ENCODE results near the gene TXNDC17. TPM values are rescaled to one million over a fixed set of nuclear protein-coding genes. Genes with fewer than 3 reads are reported as not detected.

TXNDC17 gene
- total and polyA plus RNA-seq, 2 of the 4 experiments (the other 2 are of a cell fraction), result 45.0 to 494 TPM

- TF ChIP-seq, protein P1, sequence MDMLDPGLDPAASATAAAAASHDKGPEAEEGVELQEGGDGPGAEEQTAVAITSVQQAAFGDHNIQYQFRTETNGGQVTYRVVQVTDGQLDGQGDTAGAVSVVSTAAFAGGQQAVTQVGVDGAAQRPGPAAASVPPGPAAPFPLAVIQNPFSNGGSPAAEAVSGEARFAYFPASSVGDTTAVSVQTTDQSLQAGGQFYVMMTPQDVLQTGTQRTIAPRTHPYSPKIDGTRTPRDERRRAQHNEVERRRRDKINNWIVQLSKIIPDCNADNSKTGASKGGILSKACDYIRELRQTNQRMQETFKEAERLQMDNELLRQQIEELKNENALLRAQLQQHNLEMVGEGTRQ (IDR thresholded peaks at IDR 0.05; ENCODE audit: low read depth, low read length), result no peak
- TF ChIP-seq BHLHE40 (IDR thresholded peaks at IDR 0.05; ENCODE audit: low read depth, low read length), result no peak
- TF ChIP-seq, protein P2, sequence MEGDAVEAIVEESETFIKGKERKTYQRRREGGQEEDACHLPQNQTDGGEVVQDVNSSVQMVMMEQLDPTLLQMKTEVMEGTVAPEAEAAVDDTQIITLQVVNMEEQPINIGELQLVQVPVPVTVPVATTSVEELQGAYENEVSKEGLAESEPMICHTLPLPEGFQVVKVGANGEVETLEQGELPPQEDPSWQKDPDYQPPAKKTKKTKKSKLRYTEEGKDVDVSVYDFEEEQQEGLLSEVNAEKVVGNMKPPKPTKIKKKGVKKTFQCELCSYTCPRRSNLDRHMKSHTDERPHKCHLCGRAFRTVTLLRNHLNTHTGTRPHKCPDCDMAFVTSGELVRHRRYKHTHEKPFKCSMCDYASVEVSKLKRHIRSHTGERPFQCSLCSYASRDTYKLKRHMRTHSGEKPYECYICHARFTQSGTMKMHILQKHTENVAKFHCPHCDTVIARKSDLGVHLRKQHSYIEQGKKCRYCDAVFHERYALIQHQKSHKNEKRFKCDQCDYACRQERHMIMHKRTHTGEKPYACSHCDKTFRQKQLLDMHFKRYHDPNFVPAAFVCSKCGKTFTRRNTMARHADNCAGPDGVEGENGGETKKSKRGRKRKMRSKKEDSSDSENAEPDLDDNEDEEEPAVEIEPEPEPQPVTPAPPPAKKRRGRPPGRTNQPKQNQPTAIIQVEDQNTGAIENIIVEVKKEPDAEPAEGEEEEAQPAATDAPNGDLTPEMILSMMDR (conservative IDR thresholded peaks at IDR 0.05; ENCODE audit: low read depth, low read length), result no peak
- TF ChIP-seq MXI1 (IDR thresholded peaks at IDR 0.05; ENCODE audit: borderline replicate concordance, low read depth, low read length), result no peak
- no peak for TF ChIP-seq MAFK (IDR thresholded peaks at IDR 0.05; ENCODE audit: low read depth, low read length)
- TF ChIP-seq CEBPB (IDR thresholded peaks at IDR 0.05; ENCODE audit: low read depth, low read length), result no peak
- no peak for TF ChIP-seq NFE2L2 (IDR thresholded peaks at IDR 0.05; ENCODE audit: low read depth, low read length)
- TF ChIP-seq RAD21 (IDR thresholded peaks at IDR 0.05; ENCODE audit: low read length), result no peak
Observed at GRCh38 chr17:6691546-6691945, 50.7 kb downstream of the TXNDC17 start.

More at GRCh38 chr17:6691546-6691945, 50.7 kb downstream of the TXNDC17 start:
- ChIA-PET CTCF (no interaction called here), POLR2A (ENCODE audit: unreplicated experiment) (no interaction called here)
- intact Hi-C loops (cut with micrococcal nuclease) (no loop called here), dilution Hi-C loops (cut with HindIII; ENCODE audit: low sequenced_read_pairs, unreplicated experiment) (no loop called here), in situ Hi-C loops (cut with MboI; ENCODE audit: low sequenced_read_pairs) (no loop called here)
- Histone ChIP-seq H3K14ac (replicated peaks; ENCODE audit: low read depth, low read length) (no peak overlapping the region), H3K27me3 (ENCODE audit: control insufficient read depth, insufficient read depth, low read length) (peaks cover 11% of the 10 kb centered on the region), H2AFZ (replicated peaks; ENCODE audit: low read length, poor library complexity) (no peak overlapping the region), H2AK5ac (ENCODE audit: low read depth, low read length) (no peak overlapping the region), H3K9me3 (ENCODE audit: control insufficient read depth, insufficient read depth, low read length) (no peaks in the 10 kb centered on the region), H4K20me1 (ENCODE audit: insufficient read depth, low read length) (no peaks in the 10 kb centered on the region), H2AK9ac (replicated peaks; ENCODE audit: low read depth, low read length, poor library complexity) (no peak overlapping the region), H3K4me3 (ENCODE audit: insufficient read depth, low read depth, low read length) (no peak overlapping the region), H3K79me1 (ENCODE audit: low read depth in 1 of 2, low read length in 2 of 2) (no peaks in the 10 kb centered on the region), H2BK20ac (ENCODE audit: low read depth, low read length) (no peak overlapping the region), H3K27ac (ENCODE audit: insufficient read depth, low read length) (no peak overlapping the region), H2BK15ac (ENCODE audit: low read depth, low read length) (no peak overlapping the region), H3K9me1 (ENCODE audit: insufficient read depth, low read length) (no peaks in the 10 kb centered on the region), H3K23ac (ENCODE audit: low read depth, low read length) (no peak overlapping the region), H2BK120ac (ENCODE audit: low read depth, low read length) (no peak overlapping the region), H2BK5ac (ENCODE audit: low read depth, low read length, poor library complexity, severe bottlenecking) (no peak overlapping the region), H3K9ac (ENCODE audit: low read depth, low read length) (no peak overlapping the region), H3K36me3 (ENCODE audit: control insufficient read depth, insufficient read depth, low read length) (no peaks in the 10 kb centered on the region), H4K91ac (ENCODE audit: insufficient read depth, low read depth, low read length) (no peak overlapping the region), H3K56ac (ENCODE audit: extremely low read depth, insufficient read depth, low read length) (no peak overlapping the region), H3K18ac (ENCODE audit: low read depth, low read length) (no peak overlapping the region), H3K4me1 (ENCODE audit: control insufficient read depth, insufficient read depth, low read length) (no peaks in the 10 kb centered on the region), H4K8ac (ENCODE audit: low read depth in 2 of 2, low read length in 2 of 2) (no peak overlapping the region), H3K4me2 (ENCODE audit: low read depth, low read length) (no peak overlapping the region), H4K5ac (ENCODE audit: low read depth, low read length) (no peak overlapping the region), H3K4ac (ENCODE audit: low read depth, low read length) (no peak overlapping the region)
- DNase-seq, result no peak
- ATAC-seq (ENCODE audit: low read depth), result no peak
- WGBS, 2 experiments (ENCODE audit: extremely low coverage in 2 of 2, insufficient read length in 1 of 2), result 17% methylated on average over 1 of the region's 3 CpGs; no CpG with 5 or more reads in 1 of the 2 experiments
- BruUV-seq (replicated peaks), result no TSS peak

All from IMR-90 (cell line).